ENCODE measurements around the gene MCUR1.
A peak's percentile ranks its signal among the peaks of the same experiment; 100 is the strongest.
"Not testable (repeated sequence)": the region's sequence is repeated elsewhere in the genome, so short reads cannot be mapped to it uniquely, and the experiment has no call there.

The MCUR1 gene, protein sequence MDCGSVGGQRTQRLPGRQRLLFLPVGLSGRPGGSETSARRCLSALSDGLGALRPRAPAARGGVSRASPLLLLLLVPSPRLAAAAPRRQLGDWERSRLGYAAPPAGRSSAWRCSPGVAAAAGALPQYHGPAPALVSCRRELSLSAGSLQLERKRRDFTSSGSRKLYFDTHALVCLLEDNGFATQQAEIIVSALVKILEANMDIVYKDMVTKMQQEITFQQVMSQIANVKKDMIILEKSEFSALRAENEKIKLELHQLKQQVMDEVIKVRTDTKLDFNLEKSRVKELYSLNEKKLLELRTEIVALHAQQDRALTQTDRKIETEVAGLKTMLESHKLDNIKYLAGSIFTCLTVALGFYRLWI

DNA sequence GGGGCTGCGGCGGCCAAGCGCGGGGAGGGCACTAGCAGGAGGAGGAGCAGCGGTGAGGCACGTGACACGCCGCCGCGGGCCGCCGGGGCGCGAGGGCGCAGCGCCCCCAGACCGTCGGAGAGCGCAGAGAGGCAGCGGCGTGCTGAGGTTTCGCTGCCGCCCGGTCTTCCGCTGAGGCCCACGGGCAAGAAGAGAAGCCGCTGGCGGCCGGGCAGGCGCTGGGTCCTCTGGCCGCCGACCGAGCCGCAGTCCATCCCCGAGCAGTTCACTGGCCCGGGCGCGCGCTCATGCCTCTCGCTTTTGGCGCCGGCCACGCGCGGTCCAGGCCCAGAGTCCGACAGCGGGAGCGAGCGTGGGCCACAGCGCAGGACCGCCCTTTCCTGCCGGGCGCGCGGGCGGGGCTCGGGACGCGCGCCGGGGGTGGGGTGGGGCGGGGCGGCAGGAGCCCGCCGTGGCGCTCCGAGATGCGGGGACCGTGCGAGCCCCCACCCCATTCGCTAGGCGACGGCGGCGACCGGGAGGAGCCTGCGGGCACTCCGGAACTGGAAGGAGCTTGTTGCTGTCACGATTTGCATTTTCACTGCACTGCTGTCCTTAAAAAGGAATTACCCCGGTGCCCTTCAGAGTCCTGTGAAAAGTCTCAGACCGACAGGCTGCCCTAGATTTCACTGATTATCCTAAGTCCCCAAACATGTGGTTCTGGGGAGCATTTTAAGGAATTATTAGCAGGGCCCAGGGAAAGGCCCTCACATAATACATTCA lies at the start of gene MCUR1:
MCUR1 (minus strand) TSS at position 382 of the 762 bp plus-strand sequence; CDS start at position 254, 128 bp downstream.
- peak; percentile 60 for DNase-seq (ENCODE audit: low spot score)

DNA sequence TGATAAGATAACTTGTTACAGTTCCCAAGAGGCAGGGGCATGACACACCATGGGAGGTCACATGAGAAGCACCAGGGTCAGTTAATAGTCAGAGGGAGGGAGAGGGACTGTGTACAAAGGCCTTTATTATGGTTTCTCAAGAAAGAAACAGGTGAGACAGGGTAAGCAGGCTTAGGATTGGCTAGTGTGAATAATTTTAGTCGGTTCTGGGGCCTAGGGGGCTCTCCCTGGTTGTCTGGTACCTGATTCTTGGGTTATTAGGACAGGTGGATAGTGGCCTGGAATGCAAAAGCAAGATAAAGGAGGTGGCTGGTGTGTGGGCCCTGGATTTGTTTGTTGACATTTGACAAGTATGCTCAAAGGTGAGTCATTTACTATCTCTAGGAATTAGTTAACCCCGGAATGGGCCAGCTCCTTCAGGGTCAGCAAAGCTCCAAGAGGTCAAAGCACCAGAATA lies 49.4 kb upstream of the MCUR1 start:
- DNase-seq (ENCODE audit: low spot score) = no peak

GRCh38 chr6:13860556-13861185 lies 46.3 kb upstream of the MCUR1 start:
- DNase-seq (ENCODE audit: low spot score) = not testable (repeated sequence)

- no peak for DNase-seq (ENCODE audit: low spot score)
Measured at GRCh38 chr6:13859871-13860555, 45.7 kb upstream of the MCUR1 start.

- no peak for DNase-seq (ENCODE audit: low spot score)
Measured at GRCh38 chr6:13854716-13855250, 40.4 kb upstream of the MCUR1 start.

- no peak for DNase-seq (ENCODE audit: low spot score)
Measured at GRCh38 chr6:13853871-13854270, 39.5 kb upstream of the MCUR1 start.

DNA sequence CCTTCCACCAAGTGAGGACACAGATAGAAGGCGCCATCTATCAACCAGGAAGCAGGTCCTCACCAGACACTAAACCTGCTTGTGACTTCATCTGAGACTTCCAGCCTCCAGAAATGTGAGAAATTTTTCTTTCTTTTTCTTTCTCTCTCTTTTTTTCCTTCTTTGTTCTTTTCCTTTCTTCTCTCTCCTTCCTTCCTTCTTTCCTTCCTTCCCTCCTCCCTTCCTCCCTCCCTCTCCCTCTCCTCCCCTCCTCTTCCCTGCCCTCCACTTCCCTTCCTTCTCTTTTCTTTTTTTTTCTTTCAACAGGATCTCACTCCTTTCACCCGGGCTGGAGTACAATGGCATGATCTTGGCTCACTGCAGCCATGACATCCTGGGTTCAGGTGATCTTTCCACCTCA lies 37.4 kb upstream of the MCUR1 start:
- no peak for DNase-seq (ENCODE audit: low spot score)

DNA sequence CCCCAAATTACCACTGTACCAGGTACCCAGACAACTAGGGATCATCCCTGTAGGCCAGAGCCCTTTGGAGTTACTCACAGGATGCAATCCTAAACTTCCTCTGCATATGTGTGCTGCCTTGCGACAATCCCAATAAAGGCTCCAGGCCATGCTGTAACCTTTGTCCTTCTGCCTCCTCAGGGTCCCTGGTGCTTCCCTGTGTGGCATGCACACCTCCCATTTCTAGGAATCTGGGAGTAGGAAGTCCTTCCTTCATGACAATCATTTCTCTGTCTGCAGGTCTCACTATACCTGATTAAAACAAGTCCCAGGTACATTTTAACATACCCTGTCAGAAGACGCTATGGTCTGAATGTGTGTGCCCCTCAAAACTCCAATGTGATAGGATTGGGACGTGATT lies 37.0 kb upstream of the MCUR1 start:
- no peak for DNase-seq (ENCODE audit: low spot score)

DNA sequence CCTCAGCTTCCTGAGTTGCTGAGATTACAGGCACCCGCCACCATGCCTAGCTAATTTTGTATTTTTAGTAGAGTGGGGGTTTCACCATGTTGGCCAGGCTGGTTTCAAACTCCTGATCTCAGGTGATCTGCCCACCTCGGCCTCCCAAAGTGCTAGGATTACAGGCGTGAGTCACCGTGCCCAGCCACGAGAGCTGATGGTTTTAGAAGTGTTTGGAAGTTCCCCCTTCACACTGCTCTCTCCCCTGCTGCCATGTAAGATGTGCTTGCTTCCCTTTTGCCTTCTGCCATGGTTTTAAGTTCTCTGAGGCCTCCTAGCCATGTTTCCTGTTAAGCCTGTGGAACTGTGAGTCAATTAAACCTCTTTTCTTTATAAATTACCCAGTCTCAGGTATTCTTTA lies 36.3 kb upstream of the MCUR1 start:
- not testable (repeated sequence) for DNase-seq (ENCODE audit: low spot score)

DNA sequence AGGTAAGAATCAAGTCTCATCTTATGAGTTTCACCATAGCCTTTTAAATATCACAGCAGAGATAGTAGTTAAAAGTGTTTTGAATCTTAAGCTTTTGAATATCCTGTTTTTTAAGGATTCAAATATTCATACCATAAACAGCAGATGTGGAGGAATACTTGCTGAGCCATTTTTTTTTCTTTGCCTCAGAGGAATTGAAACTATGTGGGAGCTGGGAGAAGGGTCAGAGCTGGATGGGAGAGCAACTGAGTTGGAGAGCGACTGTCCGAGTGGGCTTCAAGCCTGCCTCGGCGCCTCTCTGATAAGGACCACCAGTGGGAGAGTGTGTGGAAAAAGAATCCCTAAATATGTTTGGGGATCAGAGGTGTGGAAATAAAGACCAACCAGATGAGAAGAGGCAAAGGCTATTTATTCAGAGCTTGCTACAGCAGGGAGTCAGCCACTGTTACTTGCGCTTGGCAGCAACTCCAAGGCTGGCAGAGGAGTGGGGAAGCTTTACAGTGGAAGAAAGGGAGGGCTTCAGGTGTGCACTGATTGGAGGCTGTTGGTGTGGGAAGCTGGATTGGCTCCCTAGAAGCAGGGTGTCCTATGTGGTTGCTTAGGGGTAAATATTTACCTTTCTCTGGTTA lies 34.3 kb upstream of the MCUR1 start:
- DNase-seq (ENCODE audit: low spot score) = no peak

GRCh38 chr6:13847326-13848050 lies 33.1 kb upstream of the MCUR1 start:
- DNase-seq (ENCODE audit: low spot score) = no peak

GRCh38 chr6:13846841-13847240 lies 32.5 kb upstream of the MCUR1 start:
- no peak for DNase-seq (ENCODE audit: low spot score)

DNA sequence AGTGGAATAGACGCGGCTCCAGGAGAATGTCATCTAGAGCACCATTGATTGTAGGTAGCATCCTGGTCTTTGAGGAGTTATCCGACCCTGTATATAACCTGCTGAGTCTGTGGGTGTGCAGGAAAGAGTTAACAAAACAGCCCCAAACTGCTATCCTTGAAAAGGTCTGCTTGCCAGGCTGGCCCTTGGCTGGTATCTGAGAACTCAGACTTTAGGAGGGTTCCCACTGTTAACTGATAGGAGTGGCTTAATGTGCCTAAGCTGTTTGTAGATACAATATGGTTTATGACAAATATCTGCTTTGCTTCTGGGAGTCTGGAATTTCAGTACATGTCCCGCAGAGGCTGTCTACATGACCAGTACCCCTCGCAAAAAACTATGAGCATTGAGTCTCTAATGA lies 27.6 kb upstream of the MCUR1 start:
- no peak for DNase-seq (ENCODE audit: low spot score)

GRCh38 chr6:13838616-13839015 lies 24.3 kb upstream of the MCUR1 start:
- DNase-seq (ENCODE audit: low spot score) = no peak

GRCh38 chr6:13836170-13836569 lies 21.8 kb upstream of the MCUR1 start:
- DNase-seq (ENCODE audit: low spot score) = no peak

DNA sequence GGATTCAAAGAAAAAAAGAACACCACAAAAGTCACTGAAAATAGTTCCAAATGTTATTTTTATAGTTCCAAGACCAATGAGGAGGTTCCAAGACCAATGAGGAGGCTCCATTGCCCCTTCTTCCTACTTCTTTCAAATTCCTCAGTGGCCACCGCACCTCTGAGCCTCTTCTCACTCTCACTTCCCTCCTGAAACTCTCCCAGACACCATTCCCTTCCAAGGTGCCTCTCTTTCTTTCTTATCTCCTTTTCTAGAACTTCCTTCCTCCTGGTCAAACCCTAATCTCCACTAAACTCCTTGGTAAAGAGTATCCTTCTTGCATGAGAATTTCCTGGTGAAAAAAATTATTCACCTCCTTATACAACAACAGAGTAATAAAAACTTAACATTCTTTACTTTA lies 20.4 kb upstream of the MCUR1 start:
- DNase-seq (ENCODE audit: low spot score) = no peak

- DNase-seq (ENCODE audit: low spot score) = not testable (repeated sequence)
Measured at GRCh38 chr6:13834018-13834417, 19.7 kb upstream of the MCUR1 start.

- no peak for DNase-seq (ENCODE audit: low spot score)
Measured at GRCh38 chr6:13832778-13833177, 18.4 kb upstream of the MCUR1 start.

DNA sequence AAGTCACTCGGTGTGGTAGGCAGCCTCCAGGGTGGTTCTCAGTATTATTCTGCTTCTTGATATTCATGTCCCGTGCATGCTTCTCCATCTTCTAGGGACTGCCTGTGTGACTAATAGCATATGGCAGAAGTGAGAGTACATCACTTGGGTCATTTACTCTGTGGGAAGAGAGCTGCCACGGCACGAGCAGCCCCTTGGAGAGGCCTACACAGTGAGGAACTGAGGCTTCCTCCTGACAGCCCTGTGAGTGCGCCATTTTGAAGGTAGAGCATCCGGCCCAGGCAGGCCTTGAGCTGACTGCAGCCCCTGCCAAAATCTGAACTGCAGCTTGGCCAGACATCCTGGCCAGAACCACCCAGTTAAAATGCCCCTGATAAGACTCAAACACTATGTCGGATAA lies 17.3 kb upstream of the MCUR1 start:
- DNase-seq (ENCODE audit: low spot score) = no peak

GRCh38 chr6:13830803-13831202 lies 16.4 kb upstream of the MCUR1 start:
- DNase-seq (ENCODE audit: low spot score) = no peak

DNA sequence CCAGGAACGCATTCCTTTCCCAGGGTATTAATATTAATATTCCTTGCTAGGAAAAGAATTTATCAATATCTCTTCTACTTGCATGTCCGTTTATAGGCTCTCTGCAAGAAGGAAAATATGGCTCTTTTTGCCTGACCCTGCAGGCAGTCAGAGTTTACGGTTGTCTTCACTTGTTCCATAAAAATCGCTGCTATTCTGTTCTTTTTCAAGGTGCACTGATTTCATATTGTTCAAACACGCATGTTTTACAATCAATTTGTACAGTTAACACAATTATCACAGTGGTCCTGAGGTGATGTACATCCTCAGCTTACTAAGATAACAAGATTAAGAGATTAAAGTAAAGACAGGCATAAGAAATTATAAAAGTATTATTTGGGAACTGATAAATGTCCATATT lies 15.1 kb upstream of the MCUR1 start:
- DNase-seq (ENCODE audit: low spot score) = not testable (repeated sequence)
